MM.1S (cell line): ENCODE results near the gene PLPP7.

Source experiments
- EZH2 ChIP-seq: fragments of 300-600 bp; sonication (generic); optimal IDR thresholded peaks from 2 replicates; pipeline ENCODE3; 2017; ENCODE audit warnings: low read depth, mild to moderate bottlenecking, antibody characterized with exemption, low read length, mixed read lengths
- TF ChIP-seq, protein P1 (sequence below): fragments of 300-600 bp; sonication (generic); IDR thresholded peaks from 2 replicates; pipeline ENCODE4 v1.5.1; 2016; ENCODE audit warnings: antibody characterized with exemption, low read length, mixed read lengths

DNA sequence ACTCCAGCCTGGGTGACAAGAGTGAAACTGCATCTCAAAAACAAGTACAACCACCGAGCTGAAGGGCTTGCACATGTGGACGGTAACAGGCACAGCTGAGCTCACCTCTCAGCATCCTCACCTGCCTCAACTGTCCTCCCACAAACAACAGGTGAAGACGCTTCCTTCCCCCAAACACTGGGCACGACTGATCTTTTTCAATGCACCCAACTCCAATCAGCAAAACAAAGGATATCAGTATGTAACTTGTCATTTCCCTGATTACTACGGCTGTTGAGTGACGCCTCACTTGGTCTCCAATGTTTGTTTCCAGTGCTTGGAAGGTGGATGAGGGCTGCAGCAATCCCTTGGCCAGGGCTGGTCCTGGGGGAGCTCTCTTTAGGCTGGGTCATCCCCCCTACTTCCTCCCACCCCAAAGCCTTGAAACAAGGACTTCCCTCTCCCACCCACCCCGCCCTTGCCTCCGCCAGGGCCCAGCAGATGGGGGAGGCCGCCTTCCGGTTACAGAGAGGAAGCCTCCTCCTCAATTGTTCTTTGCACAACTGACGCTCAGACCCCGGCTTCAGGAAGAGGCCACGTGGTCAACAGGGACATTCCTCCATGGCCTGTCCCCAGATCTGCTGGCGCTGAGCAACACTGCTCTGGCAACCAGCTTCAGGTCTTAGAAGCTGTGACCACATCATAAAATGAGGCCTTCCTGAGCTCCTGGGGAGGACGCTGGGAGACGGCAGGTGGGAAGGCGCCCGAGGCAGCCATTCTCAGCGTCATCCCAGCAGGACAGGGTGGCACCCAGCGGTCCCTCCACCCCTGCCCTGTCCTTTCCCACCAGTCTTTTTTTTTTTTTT, 19.1 kb upstream of the PLPP7 start:
- TF ChIP-seq EZH2: no peak
- TF ChIP-seq, protein P1, sequence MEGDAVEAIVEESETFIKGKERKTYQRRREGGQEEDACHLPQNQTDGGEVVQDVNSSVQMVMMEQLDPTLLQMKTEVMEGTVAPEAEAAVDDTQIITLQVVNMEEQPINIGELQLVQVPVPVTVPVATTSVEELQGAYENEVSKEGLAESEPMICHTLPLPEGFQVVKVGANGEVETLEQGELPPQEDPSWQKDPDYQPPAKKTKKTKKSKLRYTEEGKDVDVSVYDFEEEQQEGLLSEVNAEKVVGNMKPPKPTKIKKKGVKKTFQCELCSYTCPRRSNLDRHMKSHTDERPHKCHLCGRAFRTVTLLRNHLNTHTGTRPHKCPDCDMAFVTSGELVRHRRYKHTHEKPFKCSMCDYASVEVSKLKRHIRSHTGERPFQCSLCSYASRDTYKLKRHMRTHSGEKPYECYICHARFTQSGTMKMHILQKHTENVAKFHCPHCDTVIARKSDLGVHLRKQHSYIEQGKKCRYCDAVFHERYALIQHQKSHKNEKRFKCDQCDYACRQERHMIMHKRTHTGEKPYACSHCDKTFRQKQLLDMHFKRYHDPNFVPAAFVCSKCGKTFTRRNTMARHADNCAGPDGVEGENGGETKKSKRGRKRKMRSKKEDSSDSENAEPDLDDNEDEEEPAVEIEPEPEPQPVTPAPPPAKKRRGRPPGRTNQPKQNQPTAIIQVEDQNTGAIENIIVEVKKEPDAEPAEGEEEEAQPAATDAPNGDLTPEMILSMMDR: no peak
